HepG2 (cell line): Measurements from ENCODE around the gene TPI1. TPM values are rescaled to one million over a fixed set of nuclear protein-coding genes. Genes with fewer than 3 reads are reported as not detected.

ENCODE experiments used
- AGO2 ChIP-seq: fragments of 200-400 bp; formaldehyde crosslinking; optimal IDR thresholded peaks from 2 replicates; pipeline ENCODE3; 2017; ENCODE audit warnings: mild to moderate bottlenecking, low read depth, low read length, moderate library complexity
- ATF2 ChIP-seq: sonication (generic); formaldehyde crosslinking; IDR thresholded peaks from 2 replicates; pipeline ENCODE4 v1.4.0; 2020; ENCODE audit warnings: missing genetic modification reagents
- CREB1 ChIP-seq, 2 experiments: fragments of 450-650 bp in 1 of 2; IDR thresholded peaks; 2 replicates each; pipeline ENCODE4 v1.6.1; 2016 to 2017; ENCODE audit warnings: control low read depth in 1 of 2, mild to moderate bottlenecking in 1 of 2, missing compliant biosample characterization in 1 of 2, missing genetic modification characterization in 1 of 2
- DMAP1 ChIP-seq: IDR thresholded peaks from 2 replicates; pipeline ENCODE4 v1.6.1; 2016
- DPF2 ChIP-seq: sonication (generic); formaldehyde crosslinking; IDR thresholded peaks from 2 replicates; pipeline ENCODE4 v1.4.0; 2020; ENCODE audit warnings: mild to moderate bottlenecking, low read depth, missing genetic modification reagents, borderline replicate concordance
- KDM3A ChIP-seq: IDR thresholded peaks from 2 replicates; pipeline ENCODE4 v1.6.1; 2018; ENCODE audit warnings: low read depth, missing compliant biosample characterization
- PITX1 ChIP-seq: sonication (generic); formaldehyde crosslinking; IDR thresholded peaks from 2 replicates; pipeline ENCODE4 v1.5.1; 2020; ENCODE audit warnings: mild to moderate bottlenecking, missing genetic modification reagents
- SNAPC5 ChIP-seq: sonication (generic); formaldehyde crosslinking; IDR thresholded peaks from 2 replicates; pipeline ENCODE4 v1.8.1; 2023; ENCODE audit warnings: mild to moderate bottlenecking, missing genetic modification reagents, borderline replicate concordance
- SP2 ChIP-seq: sonication (generic); formaldehyde crosslinking; IDR thresholded peaks from 2 replicates; pipeline ENCODE4 v1.5.1; 2020; ENCODE audit warnings: mild to moderate bottlenecking, missing genetic modification reagents
- UBTF ChIP-seq: sonication (generic); formaldehyde crosslinking; IDR thresholded peaks from 2 replicates; pipeline ENCODE4 v1.4.0; 2020; ENCODE audit warnings: mild to moderate bottlenecking, missing genetic modification reagents
- YEATS4 ChIP-seq: sonication (generic); formaldehyde crosslinking; IDR thresholded peaks from 2 replicates; pipeline ENCODE4 v1.4.0; 2020; ENCODE audit warnings: missing genetic modification reagents, borderline replicate concordance
- ZFX ChIP-seq: sonication (generic); formaldehyde crosslinking; IDR thresholded peaks from 2 replicates; pipeline ENCODE4 v1.4.0; 2020; ENCODE audit warnings: mild to moderate bottlenecking, low read depth, missing genetic modification reagents, moderate library complexity
- ZMYM3 ChIP-seq: sonication (generic); formaldehyde crosslinking; IDR thresholded peaks from 2 replicates; pipeline ENCODE4 v1.5.1; 2020; ENCODE audit warnings: mild to moderate bottlenecking, missing genetic modification reagents
- ZNF10 ChIP-seq: sonication (generic); formaldehyde crosslinking; IDR thresholded peaks from 2 replicates; pipeline ENCODE4 v1.4.0; 2020; ENCODE audit warnings: mild to moderate bottlenecking, low read depth, missing genetic modification reagents, borderline replicate concordance
- ZNF253 ChIP-seq: sonication (generic); formaldehyde crosslinking; IDR thresholded peaks from 2 replicates; pipeline ENCODE4 v1.8.0; 2022; ENCODE audit warnings: mild to moderate bottlenecking, missing genetic modification reagents, borderline replicate concordance
- ZNF616 ChIP-seq: sonication (generic); formaldehyde crosslinking; IDR thresholded peaks from 2 replicates; pipeline ENCODE4 v1.5.0; 2020; ENCODE audit warnings: low read depth, mild to moderate bottlenecking, missing genetic modification reagents
- polyA plus RNA-seq, 8 experiments: library from polyadenylated mRNA; depleted of rRNA in 3 of 8; stranded (reverse) in 7 of 8; unstranded in 1 of 8; fragments of >200 nt; fragmentation: Illumina TruSeq in 4 of 8; extraction: Trizol in 4 of 8; gene quantifications; 2 replicates each; pipeline versions ENCODE4 v1.2.1 to v1.2.3, GENCODE V29; 2011 to 2016; ENCODE audit warnings: low read depth in 4 of 8, missing spikeins in 1 of 8, mixed read lengths in 1 of 8; ENCODE audit not compliant: insufficient read depth in 1 of 8
- total RNA-seq, 5 experiments: library from RNA; depleted of rRNA; stranded (reverse); fragments of >200 nt; fragmentation: Illumina TruSeq; extraction: Trizol; gene quantifications; 2 replicates each; pipeline ENCODE4 v1.2.3, GENCODE V29; 2016; ENCODE audit warnings: low read depth in 1 of 5
- TF ChIP-seq, protein P1 (sequence below): sonication (generic); formaldehyde crosslinking; IDR thresholded peaks from 2 replicates; pipeline ENCODE4 v1.5.1; 2020; ENCODE audit warnings: mild to moderate bottlenecking, missing genetic modification reagents, moderate library complexity
- TF ChIP-seq, protein P2 (sequence below): sonication (generic); formaldehyde crosslinking; IDR thresholded peaks from 2 replicates; pipeline ENCODE4 v1.8.1; 2023; ENCODE audit warnings: mild to moderate bottlenecking, moderate library complexity, missing genetic modification reagents

Gene TPI1
- total and polyA plus RNA-seq, 2 of the 13 experiments (the other 11 are each of a cell fraction or from before 2014, with no cell fraction given): 945 to 2,535 TPM

DNA sequence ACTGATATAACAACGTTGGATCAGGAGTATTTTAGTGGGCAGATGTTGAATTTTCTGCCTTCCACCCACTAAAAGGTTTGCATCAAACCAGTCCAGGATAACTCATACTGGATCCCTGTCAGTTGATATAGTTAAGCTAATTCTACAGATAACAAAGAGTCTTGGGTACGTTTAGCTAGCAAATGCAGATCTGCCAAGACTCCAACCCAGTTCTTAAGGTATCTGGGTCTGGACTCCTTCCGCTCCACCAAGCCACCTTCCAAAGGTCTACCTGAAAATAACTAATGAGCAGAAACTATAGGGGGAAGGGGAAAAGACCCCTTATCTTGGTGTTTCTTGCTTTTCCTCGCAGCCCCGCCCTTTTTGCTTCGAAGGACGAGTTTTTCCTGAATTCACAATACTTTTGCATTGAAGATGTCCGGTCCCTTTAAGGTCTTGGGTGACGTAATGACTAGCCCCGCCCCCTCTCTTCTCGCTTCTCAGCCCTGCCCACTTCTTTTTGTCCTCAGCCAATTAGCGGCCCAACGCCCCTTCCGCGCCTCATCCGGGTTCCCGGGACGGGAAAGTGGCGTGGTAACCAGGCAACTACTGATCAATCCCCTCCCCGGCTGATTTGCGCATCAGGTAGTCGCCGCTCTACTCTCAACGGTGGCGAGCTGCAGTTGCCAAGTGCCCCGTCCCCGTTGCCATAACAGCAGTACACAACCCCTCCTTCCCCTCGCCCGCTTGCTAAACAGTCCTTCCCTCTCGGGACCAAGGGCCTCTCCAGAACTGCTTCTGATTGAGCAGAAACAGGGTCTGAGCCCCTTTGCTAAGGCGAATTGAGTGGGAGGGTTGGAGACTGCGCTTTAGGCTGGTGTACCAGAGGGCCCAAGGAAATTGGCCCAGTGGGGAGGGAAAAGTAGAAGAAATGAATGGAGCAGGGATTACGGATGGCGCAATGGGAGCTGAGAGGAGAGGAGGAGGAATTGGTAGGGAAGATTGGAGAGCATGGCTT, 37.2 kb downstream of the TPI1 start, which contains the start of gene LRRC23 (continued):
- TF ChIP-seq, protein P1, sequence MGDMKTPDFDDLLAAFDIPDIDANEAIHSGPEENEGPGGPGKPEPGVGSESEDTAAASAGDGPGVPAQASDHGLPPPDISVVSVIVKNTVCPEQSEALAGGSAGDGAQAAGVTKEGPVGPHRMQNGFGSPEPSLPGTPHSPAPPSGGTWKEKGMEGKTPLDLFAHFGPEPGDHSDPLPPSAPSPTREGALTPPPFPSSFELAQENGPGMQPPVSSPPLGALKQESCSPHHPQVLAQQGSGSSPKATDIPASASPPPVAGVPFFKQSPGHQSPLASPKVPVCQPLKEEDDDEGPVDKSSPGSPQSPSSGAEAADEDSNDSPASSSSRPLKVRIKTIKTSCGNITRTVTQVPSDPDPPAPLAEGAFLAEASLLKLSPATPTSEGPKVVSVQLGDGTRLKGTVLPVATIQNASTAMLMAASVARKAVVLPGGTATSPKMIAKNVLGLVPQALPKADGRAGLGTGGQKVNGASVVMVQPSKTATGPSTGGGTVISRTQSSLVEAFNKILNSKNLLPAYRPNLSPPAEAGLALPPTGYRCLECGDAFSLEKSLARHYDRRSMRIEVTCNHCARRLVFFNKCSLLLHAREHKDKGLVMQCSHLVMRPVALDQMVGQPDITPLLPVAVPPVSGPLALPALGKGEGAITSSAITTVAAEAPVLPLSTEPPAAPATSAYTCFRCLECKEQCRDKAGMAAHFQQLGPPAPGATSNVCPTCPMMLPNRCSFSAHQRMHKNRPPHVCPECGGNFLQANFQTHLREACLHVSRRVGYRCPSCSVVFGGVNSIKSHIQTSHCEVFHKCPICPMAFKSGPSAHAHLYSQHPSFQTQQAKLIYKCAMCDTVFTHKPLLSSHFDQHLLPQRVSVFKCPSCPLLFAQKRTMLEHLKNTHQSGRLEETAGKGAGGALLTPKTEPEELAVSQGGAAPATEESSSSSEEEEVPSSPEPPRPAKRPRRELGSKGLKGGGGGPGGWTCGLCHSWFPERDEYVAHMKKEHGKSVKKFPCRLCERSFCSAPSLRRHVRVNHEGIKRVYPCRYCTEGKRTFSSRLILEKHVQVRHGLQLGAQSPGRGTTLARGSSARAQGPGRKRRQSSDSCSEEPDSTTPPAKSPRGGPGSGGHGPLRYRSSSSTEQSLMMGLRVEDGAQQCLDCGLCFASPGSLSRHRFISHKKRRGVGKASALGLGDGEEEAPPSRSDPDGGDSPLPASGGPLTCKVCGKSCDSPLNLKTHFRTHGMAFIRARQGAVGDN (CRISPR knock-in tag): peak; percentile 73
- peak; percentile 60; the same call in 1 of the 2 replicates for TF ChIP-seq PITX1
- no peak for TF ChIP-seq ZNF616 (CRISPR knock-in tag)
- TF ChIP-seq ZNF253 (CRISPR knock-in tag): no peak
- peak; percentile 89 for TF ChIP-seq CREB1 (IDR thresholded peaks at IDR 0.05)
- peak; percentile 93 for TF ChIP-seq CREB1 (CRISPR knock-in tag; IDR thresholded peaks at IDR 0.05)
- no peak for TF ChIP-seq AGO2
- TF ChIP-seq ZMYM3 (CRISPR knock-in tag): no peak
- TF ChIP-seq ZNF10 (CRISPR knock-in tag): no peak
- peak; percentile 42; the same call in 1 of the 2 replicates for TF ChIP-seq DMAP1 (CRISPR knock-in tag)
- TF ChIP-seq, protein P2, sequence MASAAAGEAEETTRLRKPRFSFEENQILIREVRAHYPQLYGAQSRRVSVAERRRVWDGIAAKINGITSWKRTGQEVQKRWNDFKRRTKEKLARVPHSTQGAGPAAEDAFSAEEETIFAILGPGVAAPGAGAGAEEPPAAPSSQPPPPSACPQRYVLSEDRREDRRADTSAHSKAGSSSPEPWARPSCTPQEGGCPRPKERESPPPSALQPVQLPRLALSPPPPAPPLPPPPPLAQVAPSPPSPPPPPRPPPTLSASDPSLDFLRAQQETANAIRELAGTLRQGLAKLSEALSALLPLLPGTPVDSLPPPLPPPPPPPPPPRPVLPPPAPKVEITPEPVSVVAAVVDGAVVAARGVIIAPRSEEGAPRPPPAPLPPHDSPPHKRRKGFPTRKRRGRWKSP (CRISPR knock-in tag): peak; percentile 92
- TF ChIP-seq ZFX (CRISPR knock-in tag): peak; percentile 23; the same call in 1 of the 2 replicates
- peak; percentile 64 for TF ChIP-seq SP2
- TF ChIP-seq UBTF (CRISPR knock-in tag): peak; percentile 26; the same call in 1 of the 2 replicates
- TF ChIP-seq DPF2: no peak
- TF ChIP-seq KDM3A: no peak
- peak; percentile 59; the same call in 1 of the 2 replicates for TF ChIP-seq YEATS4 (CRISPR knock-in tag)
- peak; percentile 94 for TF ChIP-seq ATF2 (CRISPR knock-in tag)
- no peak for TF ChIP-seq SNAPC5 (CRISPR knock-in tag)
